Dedifferentiated amniotic fluid mesenchymal stem cell (primary cell): ENCODE measurements around the gene SHD.
"Not testable (repeated sequence)": the region's sequence is repeated elsewhere in the genome, so short reads cannot be mapped to it uniquely, and the experiment has no call there.

Experiments
- DNase-seq: peaks from one replicate; pipeline ENCODE4 v3.0.0-alpha.2; 2016; ENCODE audit errors: extremely low spot score

The SHD gene, protein sequence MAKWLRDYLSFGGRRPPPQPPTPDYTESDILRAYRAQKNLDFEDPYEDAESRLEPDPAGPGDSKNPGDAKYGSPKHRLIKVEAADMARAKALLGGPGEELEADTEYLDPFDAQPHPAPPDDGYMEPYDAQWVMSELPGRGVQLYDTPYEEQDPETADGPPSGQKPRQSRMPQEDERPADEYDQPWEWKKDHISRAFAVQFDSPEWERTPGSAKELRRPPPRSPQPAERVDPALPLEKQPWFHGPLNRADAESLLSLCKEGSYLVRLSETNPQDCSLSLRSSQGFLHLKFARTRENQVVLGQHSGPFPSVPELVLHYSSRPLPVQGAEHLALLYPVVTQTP

DNA sequence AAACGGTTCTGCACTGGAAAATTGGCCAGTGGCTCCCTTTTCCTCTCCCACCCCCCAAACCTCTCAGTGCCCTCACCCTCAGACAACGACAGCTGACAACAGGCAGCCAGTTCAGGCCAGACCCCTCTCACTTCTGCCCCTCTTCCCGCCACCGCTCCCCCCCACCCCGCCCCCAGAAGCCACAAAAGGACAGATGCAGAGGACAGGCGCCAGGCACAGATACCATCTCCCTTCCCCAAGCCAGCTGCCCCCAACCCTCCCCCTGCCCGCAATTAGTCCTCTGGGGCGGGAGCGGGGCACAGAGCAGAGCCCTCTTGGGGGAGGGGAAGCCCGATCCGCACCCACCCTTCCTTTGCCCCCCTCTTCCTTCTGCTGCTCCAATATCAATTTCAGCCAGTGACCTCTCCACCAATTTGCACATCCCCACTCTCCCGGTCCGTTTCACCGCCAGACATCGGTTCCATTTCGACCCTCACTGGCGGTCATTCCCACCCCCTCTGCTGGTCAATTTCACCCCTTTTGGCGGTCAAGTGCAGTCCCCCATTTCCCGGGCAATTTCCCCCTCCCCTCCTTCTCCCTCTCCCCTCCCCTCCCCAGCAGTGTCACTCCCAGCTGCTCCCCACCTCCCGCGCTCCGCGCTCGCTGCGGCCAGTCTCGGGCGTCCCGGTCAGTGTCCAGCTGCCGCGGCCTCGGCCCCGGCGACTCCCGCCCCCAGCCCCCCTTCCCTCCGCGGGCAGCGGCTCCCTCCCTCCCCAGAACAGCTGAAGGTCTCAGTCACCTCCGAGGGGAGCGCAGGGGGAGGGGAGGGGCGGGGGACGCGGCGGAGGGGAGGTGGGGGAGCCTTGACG lies at the start of gene SHD:
Gene SHD (plus strand): TSS at position 848 of the 848 bp plus-strand sequence. CDS start 798 bp downstream, outside the sequence.
- no peak for DNase-seq

DNA sequence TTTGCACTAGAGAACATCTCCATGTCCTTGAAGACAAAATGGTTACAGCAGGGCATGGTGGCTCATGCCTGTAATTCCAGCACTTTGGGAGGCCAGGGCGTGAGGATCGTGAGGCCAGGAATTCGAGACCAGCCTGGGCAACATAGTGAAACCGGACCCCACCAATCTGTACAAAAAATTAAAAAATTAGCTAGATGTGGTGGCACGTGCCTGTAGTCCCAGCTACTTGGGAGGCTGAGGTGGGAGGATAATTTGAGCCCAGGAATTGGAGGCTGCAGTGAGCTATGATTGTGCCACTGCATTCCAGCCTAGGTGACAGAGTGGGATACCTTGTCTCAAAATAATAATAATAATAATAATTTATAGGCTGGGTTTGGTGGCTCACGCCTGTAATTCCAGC lies 48.8 kb upstream of the SHD start:
- not testable (repeated sequence) for DNase-seq

DNA sequence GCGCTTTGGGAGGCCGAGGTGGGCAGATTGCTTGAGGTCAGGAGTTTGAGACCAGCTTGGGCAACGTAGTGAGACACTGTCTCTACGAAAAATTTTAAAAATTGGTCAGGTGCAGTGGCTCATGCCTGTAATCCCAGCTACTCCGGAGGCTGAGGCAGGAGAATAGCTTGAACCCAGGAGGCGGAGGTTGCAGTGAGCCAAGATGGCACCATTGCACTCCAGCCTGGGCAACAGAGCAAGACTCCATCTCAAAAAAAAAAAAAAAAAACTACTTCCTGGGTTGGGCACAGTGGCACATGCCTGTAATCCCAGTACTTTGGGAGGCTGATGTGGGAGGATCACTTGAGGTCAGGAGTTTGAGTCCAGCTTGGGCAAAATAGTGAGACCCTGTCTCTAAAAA lies 47.5 kb upstream of the SHD start:
- not testable (repeated sequence) for DNase-seq

DNA sequence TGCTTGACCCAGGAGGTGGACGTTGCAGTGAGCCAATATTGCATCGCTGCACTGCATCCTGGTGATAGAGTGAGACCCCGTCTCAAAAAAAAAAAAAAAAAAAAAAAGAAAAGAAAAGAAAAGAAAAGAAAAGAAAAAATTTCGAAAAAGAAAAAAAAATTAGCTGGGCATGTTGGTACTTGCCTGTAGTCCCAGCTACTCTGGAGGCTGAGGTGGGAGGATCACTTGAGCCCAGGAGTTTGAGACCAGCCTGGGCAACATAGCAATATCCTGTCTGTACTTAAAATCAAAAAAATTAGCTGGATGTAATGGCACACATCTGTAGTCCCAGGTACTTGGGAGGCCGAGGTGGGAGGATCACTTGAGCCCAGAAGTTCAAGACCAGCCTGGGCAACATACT lies 46.9 kb upstream of the SHD start:
- DNase-seq, result not testable (repeated sequence)

DNA sequence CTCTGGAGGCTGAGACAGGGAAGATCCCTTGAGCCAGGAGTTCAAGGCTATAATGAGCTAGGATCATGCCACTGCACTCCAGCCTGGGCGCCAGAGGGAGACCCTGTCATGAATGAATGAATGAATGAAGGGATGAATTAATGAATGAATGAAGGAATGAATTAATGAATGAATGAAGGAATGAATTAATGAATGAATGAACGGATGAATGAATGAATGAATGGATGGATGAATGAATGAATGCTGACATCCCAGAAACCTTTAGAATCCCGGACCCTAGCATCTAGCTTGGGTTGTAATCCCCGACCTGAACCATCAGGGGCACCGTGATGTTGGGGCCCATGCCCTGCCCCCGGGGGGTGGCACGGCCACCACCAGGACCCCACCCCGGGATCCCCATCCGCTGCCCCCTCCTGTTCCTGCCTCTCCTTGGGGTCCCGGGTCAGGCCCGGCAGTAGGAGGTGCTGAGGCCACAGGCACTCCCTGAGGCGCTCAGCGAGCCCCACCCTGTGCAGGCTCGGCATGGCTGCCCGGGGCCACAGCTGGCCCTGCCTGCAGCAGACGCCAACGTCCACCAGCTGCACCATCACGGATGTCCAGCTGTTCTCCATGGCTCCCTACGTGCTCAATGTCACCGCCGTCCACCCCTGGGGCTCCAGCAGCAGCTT lies 46.3 kb upstream of the SHD start:
- no peak for DNase-seq

DNA sequence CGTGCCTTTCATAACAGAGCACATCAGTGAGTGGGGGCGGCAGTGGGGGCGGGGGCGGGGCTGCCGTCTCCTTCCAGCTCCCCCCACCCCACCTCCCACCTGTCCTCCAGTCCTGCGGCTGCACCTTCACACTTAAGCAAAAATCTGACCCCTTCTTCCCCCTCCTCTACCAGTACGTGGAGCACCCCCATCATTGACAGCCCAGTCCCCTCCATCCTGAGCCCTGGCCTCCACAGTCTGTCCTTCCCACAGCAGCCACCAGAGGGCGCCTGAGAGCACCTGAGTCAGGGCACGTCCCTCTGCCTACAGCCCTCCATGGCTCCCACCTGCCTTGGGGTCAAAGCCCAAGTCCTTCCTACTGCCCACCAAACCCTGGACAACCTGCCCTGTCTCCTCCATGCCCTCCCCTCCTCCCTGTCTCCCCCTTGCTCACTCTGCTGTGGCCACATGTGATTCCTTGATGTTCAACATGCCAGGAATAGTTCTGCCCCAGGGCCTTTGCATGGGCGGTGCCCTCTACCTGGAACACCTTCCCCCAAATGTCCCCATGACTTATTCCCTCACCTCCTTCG lies 45.7 kb upstream of the SHD start:
- no peak for DNase-seq

DNA sequence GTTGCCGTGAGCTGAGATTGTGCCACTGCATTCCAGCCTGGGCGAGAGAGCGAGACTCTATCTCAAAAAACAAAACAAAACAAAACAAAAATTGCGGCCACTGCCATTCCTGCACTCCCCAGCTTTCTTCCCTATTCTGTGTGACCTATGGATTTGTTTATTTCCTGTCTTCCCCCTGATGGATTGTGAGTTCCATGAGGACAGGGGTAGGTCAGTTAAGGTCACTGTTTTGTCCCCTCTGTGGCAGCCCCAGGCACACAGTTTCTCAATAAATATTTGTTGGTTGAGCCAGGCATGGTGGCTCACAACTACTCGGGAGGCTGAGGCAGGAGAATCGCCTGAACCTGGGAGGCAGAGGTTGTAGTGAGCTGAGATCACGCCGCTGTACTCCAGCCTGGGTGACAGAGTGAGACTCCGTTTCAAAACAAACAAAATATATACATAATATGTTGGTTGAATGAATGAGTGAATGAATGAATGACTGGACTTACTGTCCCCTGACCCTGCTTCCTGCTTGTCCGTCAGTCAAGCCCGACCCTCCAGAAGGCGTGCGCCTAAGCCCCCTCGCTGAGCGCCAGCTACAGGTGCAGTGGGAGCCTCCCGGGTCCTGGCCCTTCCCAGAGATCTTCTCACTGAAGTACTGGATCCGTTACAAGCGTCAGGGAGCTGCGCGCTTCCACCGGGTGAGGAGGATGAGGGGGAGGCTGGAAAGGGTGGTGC lies 44.8 kb upstream of the SHD start:
- DNase-seq, result no peak

DNA sequence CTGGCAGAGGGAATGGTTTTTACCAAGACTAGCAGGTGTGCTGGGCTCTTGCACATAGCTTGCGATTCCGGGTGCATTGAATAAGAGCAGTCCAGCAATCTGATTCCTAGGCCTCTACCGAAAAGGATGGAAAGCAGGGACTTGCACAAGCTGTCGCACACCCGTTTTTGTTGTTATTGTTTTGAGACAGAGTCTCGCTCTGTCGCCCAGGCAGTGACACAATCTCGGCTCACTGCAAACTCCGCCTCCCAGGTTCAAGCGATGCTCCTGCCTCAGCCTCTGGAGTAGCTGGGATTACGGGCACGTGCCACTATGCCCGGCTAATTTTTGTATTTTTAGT lies 44.2 kb upstream of the SHD start:
- DNase-seq, result no peak

DNA sequence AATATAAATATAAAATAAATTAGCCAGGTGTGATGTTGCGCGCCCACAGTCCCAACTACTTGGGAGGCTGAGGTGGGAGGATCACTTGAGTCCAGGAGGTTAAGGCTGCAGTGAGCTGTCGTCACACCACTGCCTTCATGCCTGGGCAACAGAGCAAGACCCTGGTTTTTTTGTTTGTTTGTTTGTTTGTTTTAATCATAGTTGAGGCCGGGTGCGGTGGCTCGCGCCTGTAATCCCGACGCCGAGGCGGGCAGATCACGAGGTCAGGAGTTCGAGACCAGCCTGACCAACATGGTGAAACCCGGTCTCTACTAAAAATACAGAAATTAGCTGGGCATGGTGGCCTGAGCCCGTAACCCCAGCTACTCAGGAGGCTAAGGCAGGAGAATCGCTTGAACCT lies 41.6 kb upstream of the SHD start:
- not testable (repeated sequence) for DNase-seq

DNA sequence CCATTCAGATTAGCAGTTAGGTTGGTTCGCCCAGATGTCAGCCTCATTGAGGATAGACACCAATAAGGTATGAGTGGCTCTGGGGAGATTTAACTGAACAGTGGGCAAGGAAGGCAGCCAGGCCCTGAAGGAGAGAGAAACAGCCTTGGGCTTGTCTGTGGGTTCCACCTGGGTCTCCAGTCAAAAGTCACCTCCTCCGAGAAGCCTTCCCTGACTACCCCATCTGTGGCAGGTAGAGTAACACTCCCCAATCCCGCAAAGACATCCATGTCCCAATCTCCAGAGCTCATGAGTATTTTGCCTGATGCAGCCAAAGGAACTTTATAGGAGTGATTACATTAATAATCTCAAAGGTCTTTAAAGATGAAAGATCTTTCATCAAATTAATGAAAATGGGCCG lies 40.2 kb upstream of the SHD start:
- no peak for DNase-seq

DNA sequence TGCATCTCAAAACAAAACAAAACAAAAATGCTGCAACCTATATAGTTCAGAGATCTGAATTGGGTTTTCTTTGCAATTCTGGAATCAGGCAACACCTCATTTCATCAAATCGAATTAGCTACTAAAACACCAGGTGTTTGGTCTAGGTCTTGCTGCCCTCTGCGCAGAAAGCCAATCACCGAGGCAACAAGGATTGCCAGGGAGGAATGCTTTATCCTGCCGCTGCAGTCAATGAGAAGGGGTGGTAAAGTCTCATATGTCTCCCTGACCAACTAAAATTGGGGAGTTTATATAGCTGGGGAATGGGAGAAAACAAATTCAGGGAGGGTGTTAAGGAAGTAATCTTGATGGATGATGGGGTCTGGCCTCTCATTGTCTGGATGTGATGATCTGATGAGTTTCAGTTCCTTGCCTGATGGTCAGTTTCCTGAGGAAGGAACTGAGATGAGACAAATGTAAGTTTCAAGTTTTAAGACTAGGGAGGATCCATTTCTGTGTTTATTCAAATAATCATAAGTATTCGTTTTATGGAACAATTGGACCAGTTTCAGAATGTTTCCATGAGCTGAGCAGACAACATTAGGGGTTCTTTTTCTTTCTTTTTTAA lies 37.1 kb upstream of the SHD start:
- no peak for DNase-seq

DNA sequence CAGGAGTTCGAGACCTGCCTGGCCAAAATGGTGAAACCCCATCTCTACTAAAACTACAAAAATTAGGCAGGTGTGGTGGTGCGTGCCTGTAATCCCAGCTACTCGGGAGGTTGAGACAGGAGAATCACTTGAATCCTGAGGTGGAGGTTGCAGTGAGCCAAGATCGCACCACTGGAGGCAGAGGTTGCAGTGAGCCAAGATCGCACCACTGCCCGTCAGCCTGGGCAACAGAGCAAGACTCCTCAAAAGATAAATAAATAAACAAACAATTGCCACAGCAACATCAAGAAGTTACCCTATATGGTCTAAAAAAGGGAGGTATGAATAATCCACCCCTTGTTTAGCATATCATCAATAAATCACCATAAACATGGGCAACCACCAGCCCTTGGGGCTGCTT lies 33.1 kb upstream of the SHD start:
- DNase-seq, result not testable (repeated sequence)

DNA sequence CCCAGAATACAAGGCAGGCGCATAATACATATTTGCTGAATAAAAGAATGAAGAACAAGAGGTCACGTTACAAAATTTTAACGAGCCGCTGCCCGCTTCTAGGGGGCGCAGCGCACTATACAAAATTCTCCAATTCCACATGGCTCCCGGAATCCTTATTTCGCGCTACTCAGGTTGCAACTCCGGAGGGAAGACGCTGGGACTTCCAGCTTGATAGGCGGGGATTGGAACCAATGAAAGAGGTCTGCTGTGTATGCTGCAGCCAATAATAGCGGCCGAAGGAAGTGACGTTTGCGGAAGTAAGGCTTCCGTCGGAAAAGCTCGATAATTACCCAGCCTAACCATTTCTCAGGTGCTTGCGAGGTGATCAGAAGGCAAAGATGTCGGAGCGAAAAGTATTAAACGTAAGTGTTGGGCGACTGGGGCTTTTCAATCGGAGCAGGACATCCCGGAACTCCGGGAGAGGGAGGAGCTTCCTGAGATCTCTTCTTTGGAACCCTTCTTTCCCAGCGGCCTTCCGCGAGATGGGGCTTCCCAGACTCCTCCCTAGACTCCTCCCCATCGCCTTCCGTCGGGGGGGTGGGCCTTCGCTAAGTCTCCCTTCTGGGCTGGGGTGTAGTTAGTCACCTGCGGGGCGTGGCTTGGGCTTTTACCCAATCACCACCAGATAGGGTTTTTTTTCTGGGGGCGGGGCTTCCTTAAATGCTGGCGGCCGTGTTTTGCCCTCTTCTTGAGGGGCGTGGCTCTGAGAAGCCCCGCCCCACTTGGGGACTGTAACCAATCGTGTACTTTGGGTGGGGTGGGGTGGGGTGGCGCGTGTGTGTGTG lies 32.1 kb upstream of the SHD start, which contains the start of gene YJU2:
Gene YJU2 (plus strand): TSS at position 314 of the 827 bp plus-strand sequence. CDS start 67 bp downstream, at position 381.
- peak; percentile 99 for DNase-seq

DNA sequence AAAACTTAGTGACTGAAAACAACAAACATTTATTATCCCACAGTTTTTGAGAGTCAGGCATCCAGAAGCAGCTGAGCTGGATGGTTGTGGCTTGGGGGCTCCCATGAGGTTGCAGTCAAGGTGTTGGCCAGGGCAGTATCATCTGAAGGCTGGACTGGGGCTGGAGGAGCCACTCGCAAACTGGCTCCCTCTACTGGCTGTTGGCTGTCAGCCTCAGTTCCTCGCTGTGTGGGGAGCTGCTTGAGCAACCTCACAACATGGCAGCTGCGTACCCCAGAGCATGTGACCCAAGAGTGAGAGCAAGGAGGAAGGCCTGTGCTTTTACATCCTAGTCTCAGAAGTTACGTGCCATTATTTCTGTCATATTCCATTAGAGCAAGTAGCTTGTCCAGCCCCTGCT lies 22.5 kb upstream of the SHD start:
- DNase-seq, result no peak

DNA sequence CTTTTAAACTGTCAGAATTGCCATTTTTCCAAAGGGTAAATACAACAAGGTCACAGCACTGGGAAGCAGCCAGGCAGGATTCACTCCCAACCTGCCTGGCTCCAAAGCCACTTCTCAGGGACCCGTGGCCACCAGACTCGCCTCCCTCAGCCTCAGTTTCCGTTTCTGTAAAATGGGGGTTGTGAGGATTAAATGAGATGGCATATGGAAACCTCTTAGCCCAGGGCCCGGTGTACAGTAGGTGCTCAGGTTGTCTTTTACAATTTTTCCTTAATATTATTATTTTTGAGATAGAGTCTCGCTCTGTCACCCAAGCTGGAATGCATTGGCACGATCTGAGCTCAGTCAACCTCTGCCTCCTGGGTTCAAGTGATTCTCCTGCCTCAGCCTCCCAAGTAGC lies 22.0 kb upstream of the SHD start:
- no peak for DNase-seq

DNA sequence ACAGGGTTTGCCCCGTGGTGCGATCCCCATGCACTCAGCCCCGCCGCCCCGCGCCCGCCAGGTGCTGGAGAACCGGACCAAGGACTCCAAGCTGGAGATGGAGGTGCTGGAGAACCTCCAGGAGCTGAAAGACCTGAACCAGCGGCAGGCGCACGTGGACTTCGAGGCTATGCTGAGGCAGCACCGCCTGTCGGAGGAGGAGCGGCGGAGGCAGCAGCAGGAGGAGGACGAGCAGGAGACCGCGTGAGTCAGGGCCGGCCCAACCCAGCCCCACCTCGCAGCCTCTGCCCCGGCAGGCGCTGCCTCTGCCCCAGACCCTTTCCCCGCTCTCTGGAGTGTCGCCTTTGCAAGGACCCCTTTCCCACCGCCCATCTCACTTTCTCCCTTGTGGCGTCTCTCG lies 20.9 kb upstream of the SHD start:
- DNase-seq, result no peak

DNA sequence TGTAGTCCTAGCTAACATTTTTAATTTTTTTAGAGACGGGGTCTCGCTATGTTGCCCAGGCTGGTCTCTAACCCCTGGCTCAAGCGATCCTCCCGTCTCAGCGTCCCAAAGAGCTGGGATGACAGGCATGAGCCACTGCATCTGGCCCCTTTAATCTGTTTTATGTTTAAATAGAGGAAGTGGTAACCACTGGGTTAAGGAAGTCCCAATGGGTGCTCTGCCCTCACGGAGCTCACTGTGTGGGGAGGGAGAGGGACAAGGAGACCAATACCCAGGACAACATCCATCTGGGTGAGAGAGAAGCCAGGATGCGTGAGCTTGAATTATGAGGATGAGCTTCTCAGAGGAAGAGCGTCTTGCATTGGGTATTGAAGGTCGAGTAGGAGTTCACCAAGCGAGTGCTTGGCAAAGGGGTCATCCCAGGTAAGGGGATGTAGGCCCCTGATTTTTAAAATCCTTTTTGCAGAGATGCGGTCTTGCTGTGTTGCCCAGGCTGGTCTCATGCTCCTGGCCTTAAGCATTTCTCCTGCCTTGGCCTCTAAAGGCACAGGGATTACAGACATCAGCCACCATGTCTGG lies 18.4 kb upstream of the SHD start:
- DNase-seq, result no peak

DNA sequence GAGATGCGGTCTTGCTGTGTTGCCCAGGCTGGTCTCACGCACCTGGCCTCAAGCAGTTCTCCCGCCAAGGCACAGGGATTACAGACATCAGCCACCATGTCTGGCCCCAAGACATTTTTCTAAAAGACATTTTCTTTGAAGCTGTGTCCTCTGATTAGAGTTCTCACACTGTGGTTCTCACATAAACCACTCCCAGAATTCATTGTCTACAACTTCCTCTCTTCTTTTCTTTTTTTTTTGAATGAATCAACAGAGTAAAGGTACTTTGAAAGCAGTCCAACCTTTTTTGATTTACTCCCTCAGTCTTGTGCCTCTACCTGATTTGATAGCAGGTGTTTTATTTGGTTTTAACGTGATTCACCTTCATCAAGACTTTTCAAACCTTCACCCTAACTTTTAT lies 14.3 kb upstream of the SHD start:
- DNase-seq, result no peak

DNA sequence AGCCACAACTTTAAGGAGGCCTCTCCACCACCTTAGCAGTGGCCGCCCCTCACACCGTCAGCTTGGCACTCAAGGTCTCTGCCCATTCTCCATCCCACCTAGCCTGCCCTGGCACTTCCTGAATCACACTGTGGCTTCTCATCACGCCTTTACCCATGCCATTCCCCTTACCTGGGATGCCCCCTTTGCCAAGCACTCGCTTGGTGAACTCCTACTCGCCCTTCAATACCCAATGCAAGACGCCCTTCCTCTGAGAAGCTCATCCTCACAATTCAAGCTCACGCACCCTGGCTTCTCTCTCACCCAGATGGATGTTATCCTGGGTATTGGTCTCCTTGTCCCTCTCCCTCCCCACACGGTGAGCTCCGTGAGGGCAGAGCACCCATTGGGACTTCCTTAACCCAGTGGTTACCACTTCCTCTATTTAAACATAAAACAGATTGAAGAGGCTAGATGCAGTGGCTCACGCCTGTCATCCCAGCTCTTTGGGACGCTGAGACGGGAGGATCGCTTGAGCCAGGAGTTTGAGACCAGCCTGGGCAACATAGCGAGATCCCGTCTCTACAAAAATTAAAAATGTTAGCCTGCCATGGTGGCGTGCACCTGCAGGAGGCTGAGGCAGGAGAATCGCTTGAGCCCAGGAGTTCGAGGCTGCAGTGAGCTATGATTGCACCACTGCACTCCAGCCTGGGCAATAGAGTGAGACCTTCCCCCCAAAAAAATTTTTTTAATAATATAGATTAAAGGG lies 12.6 kb upstream of the SHD start:
- DNase-seq, result no peak
